PC-3 (cell line): ENCODE measurements around the gene PLXNA2.

Experiments used
- CTCF ChIP-seq: fragments of 300-600 bp; sonication (generic); conservative IDR thresholded peaks from 2 replicates; pipeline ENCODE4 v1.5.1; 2017; ENCODE audit warnings: antibody characterized with exemption, low read depth, mild to moderate bottlenecking, low read length
- EZH2 ChIP-seq: fragments of 300-600 bp; sonication (generic); IDR thresholded peaks from one replicate; pipeline ENCODE4 v1.6.1; 2017; ENCODE audit warnings: antibody characterized with exemption, mild to moderate bottlenecking, low read length; ENCODE audit not compliant: unreplicated experiment
- EZH2phosphoT487 ChIP-seq: fragments of 300-600 bp; sonication (generic); IDR thresholded peaks from 2 replicates; pipeline ENCODE4 v1.6.1; 2018; ENCODE audit warnings: mild to moderate bottlenecking, antibody characterized with exemption, low read length, borderline replicate concordance

- TF ChIP-seq CTCF = no peak
- no peak for TF ChIP-seq EZH2
- no peak for TF ChIP-seq EZH2phosphoT487
These were observed 87.4 kb downstream of the PLXNA2 start for GRCh38 chr1:208156741-208157140.
